Endothelial cell (in vitro differentiated cells): ENCODE measurements around the gene PMS1. TPM values are rescaled to one million over a fixed set of nuclear protein-coding genes. Genes with fewer than 3 reads are reported as not detected.

ENCODE experiments used
- DNase-seq: peaks from one replicate; pipeline ENCODE4 v3.0.0; 2021; ENCODE audit warnings: low spot score
- H3K27ac Mint-ChIP-seq: one replicate; pipeline ENCODE4 v1.8.0; 2021; ENCODE audit warnings: mixed read lengths, inconsistent platforms; ENCODE audit not compliant: unreplicated experiment
- H3K27me3 Mint-ChIP-seq: one replicate; pipeline ENCODE4 v1.8.0; 2021; ENCODE audit warnings: mild to moderate bottlenecking, moderate library complexity, mixed read lengths, inconsistent platforms; ENCODE audit not compliant: unreplicated experiment
- H3K36me3 Mint-ChIP-seq: one replicate; pipeline ENCODE4 v1.8.0; 2021; ENCODE audit warnings: mild to moderate bottlenecking, low read depth, mixed read lengths, inconsistent platforms; ENCODE audit not compliant: unreplicated experiment
- H3K4me1 Mint-ChIP-seq: one replicate; pipeline ENCODE4 v1.8.0; 2021; ENCODE audit warnings: mild to moderate bottlenecking, mixed read lengths, inconsistent platforms; ENCODE audit not compliant: unreplicated experiment
- H3K4me3 Mint-ChIP-seq: one replicate; pipeline ENCODE4 v1.8.0; 2021; ENCODE audit warnings: mild to moderate bottlenecking, mixed read lengths, inconsistent platforms; ENCODE audit not compliant: unreplicated experiment
- H3K9me3 Mint-ChIP-seq: one replicate; pipeline ENCODE4 v1.8.0; 2021; ENCODE audit warnings: mixed read lengths, inconsistent platforms; ENCODE audit not compliant: unreplicated experiment
- CTCF ChIP-seq: fragments of 200-600 bp; sonication (generic); IDR thresholded peaks from one replicate; pipeline ENCODE4 v1.5.0; 2021; ENCODE audit warnings: antibody characterized with exemption; ENCODE audit not compliant: unreplicated experiment
- total RNA-seq: library from RNA; stranded (reverse); fragmentation: NEBNext Ultra II Directional; extraction: Animal tissue kit (Norgen Biotek cat#: 25700); gene quantifications from one replicate; pipeline ENCODE4 v1.2.1, GENCODE V29; 2021; ENCODE audit not compliant: unreplicated experiment

Gene PMS1
- total RNA-seq, 1 donor from 2014 or later = 36.0 TPM

GRCh38 chr2:189798312-189799029 is 14.2 kb downstream of the PMS1 start:
- no peaks in the 10 kb centered on the region for H3K27me3 Mint-ChIP-seq
- TF ChIP-seq CTCF = no peak
- H3K4me3 Mint-ChIP-seq = no peak overlapping the region
- H3K4me1 Mint-ChIP-seq = no peaks in the 10 kb centered on the region
- H3K36me3 Mint-ChIP-seq = peaks cover 5% of the 10 kb centered on the region
- H3K27ac Mint-ChIP-seq = no peak overlapping the region
- no peak for DNase-seq
- no peaks in the 10 kb centered on the region for H3K9me3 Mint-ChIP-seq

- H3K9me3 Mint-ChIP-seq = no peaks in the 10 kb centered on the region
- no peak for DNase-seq
- no peak overlapping the region for H3K27ac Mint-ChIP-seq
Observed at GRCh38 chr2:189799030-189799331, 14.7 kb downstream of the PMS1 start.

GRCh38 chr2:189799531-189799930 is 15.3 kb downstream of the PMS1 start:
- Mint-ChIP-seq H3K27ac (no peak overlapping the region), H3K9me3 (no peaks in the 10 kb centered on the region), H3K36me3 (no peaks in the 10 kb centered on the region), H3K4me1 (no peaks in the 10 kb centered on the region), H3K4me3 (no peak overlapping the region), H3K27me3 (no peaks in the 10 kb centered on the region)
- DNase-seq = no peak
- no peak for TF ChIP-seq CTCF

More at GRCh38 chr2:189799030-189799331, 14.7 kb downstream of the PMS1 start:
- TF ChIP-seq CTCF = no peak
- H3K27me3 Mint-ChIP-seq = no peaks in the 10 kb centered on the region
- H3K4me3 Mint-ChIP-seq = no peak overlapping the region
- H3K4me1 Mint-ChIP-seq = no peaks in the 10 kb centered on the region
- peaks cover 5% of the 10 kb centered on the region for H3K36me3 Mint-ChIP-seq

GRCh38 chr2:189802396-189802912 is 18.2 kb downstream of the PMS1 start:
- Mint-ChIP-seq H3K4me1 (no peaks in the 10 kb centered on the region), H3K27me3 (no peaks in the 10 kb centered on the region), H3K27ac (no peak overlapping the region), H3K4me3 (no peak overlapping the region), H3K9me3 (no peaks in the 10 kb centered on the region), H3K36me3 (no peaks in the 10 kb centered on the region)
- no peak for TF ChIP-seq CTCF
- DNase-seq = no peak

GRCh38 chr2:189803431-189803830 is 19.2 kb downstream of the PMS1 start:
- DNase-seq = no peak
- no peak overlapping the region for H3K4me3 Mint-ChIP-seq
- TF ChIP-seq CTCF = no peak
- no peaks in the 10 kb centered on the region for H3K9me3 Mint-ChIP-seq
- no peaks in the 10 kb centered on the region for H3K4me1 Mint-ChIP-seq
- no peak overlapping the region for H3K27ac Mint-ChIP-seq
- H3K27me3 Mint-ChIP-seq = no peaks in the 10 kb centered on the region
- H3K36me3 Mint-ChIP-seq = no peaks in the 10 kb centered on the region
